K562 (cell line): ENCODE data around the gene HEPACAM2. TPM values are rescaled to one million over a fixed set of nuclear protein-coding genes. Genes with fewer than 3 reads are reported as not detected.

Experiments
- BCLAF1 ChIP-seq, 2 experiments: fragments of 450-650 bp in 1 of 2; IDR thresholded peaks; 2 replicates each; pipeline ENCODE4 v1.6.1; 2011 to 2017; ENCODE audit warnings: low read depth in 2 of 2, antibody characterized with exemption in 1 of 2, borderline replicate concordance in 1 of 2, low read length in 1 of 2, mild to moderate bottlenecking in 1 of 2, mixed read lengths in 1 of 2; ENCODE audit not compliant: control insufficient read depth in 1 of 2
- CTCF ChIP-seq, 3 experiments: IDR thresholded peaks in 2 of 3; conservative IDR thresholded peaks in 1 of 3; 2 replicates each; pipeline ENCODE4 v1.5.1; 2011 to 2012; ENCODE audit warnings: low read length in 3 of 3, mild to moderate bottlenecking in 3 of 3, control low read depth in 2 of 3, improper control_type of control experiment in 1 of 3, inconsistent platforms in 1 of 3, low read depth in 1 of 3, mixed read lengths in 1 of 3, moderate library complexity in 1 of 3; ENCODE audit not compliant: insufficient read depth in 2 of 3
- EGR1 ChIP-seq: fragments of 450-650 bp; conservative IDR thresholded peaks from 2 replicates; pipeline ENCODE4 v1.6.1; 2017; ENCODE audit warnings: mild to moderate bottlenecking
- GTF2F1 ChIP-seq: IDR thresholded peaks from 2 replicates; pipeline ENCODE4 v1.6.1; 2011; ENCODE audit warnings: low read depth, low read length, improper control_type of control experiment
- POLR2A ChIP-seq: fragments of 450-650 bp; conservative IDR thresholded peaks from 2 replicates; pipeline ENCODE4 v1.6.1; 2016
- RBM22 ChIP-seq: fragments of 200-400 bp; formaldehyde crosslinking; IDR thresholded peaks from 2 replicates; pipeline ENCODE4 v1.6.1; 2018; ENCODE audit warnings: low read length, low read depth; ENCODE audit not compliant: poor library complexity, severe bottlenecking
- SIX5 ChIP-seq, 2 experiments: IDR thresholded peaks; 2 replicates each; pipeline ENCODE4 v1.6.1; 2011; ENCODE audit warnings: low read length in 2 of 2, borderline replicate concordance in 1 of 2, low read depth in 1 of 2, mild to moderate bottlenecking in 1 of 2, moderate library complexity in 1 of 2; ENCODE audit not compliant: insufficient read depth in 1 of 2
- TRIM28 ChIP-seq: fragments of 450-650 bp; IDR thresholded peaks from 2 replicates; pipeline ENCODE4 v1.6.1; 2017
- ZBTB40 ChIP-seq, 2 experiments: fragments of 450-650 bp in 1 of 2; sonication (generic) in 1 of 2; formaldehyde crosslinking in 1 of 2; IDR thresholded peaks; 2 replicates each; pipeline versions ENCODE4 v1.7.1 to v1.9.0; 2016 to 2022; ENCODE audit warnings: inconsistent platforms in 1 of 2, mild to moderate bottlenecking in 1 of 2, missing genetic modification reagents in 1 of 2
- ZNF561 ChIP-seq: fragments of 450-650 bp; formaldehyde crosslinking; conservative IDR thresholded peaks from 2 replicates; pipeline ENCODE4 v1.4.0; 2020; ENCODE audit warnings: mild to moderate bottlenecking, moderate library complexity
- polyA plus RNA-seq, 8 experiments: library from polyadenylated mRNA; depleted of rRNA in 4 of 8; stranded (reverse) in 5 of 8; unstranded in 3 of 8; fragments of >200 nt; fragmentation: Nextera tagmentation in 2 of 8; fragmentation: Illumina TruSeq in 1 of 8; extraction: Ambion mirVana in 2 of 8; extraction: Trizol in 1 of 8; gene quantifications; 2 replicates each; pipeline versions ENCODE4 v1.2.1 to v1.2.3, GENCODE V29; 2011 to 2014; ENCODE audit warnings: inconsistent platforms in 1 of 8, missing spikeins in 1 of 8
- total RNA-seq, 7 experiments: library from RNA; depleted of rRNA in 6 of 7; stranded (reverse); fragments of >200 nt in 6 of 7; fragmentation: Illumina TruSeq in 2 of 7; extraction: Trizol in 2 of 7; gene quantifications; 2 replicates each; pipeline versions ENCODE4 v1.2.1 to v1.2.3, GENCODE V29; 2011 to 2021; ENCODE audit warnings: low replicate concordance in 1 of 7

The HEPACAM2 gene
- total and polyA plus RNA-seq, 9 of the 15 experiments (the other 6 are each of a cell fraction or from before 2014, with no cell fraction given) = 2.0 to 6.5 (median 3.9) TPM

- TF ChIP-seq BCLAF1 (IDR thresholded peaks at IDR 0.05; ENCODE audit: borderline replicate concordance in 1 of 2, control insufficient read depth in 1 of 2, low read depth in 2 of 2, low read length in 1 of 2) = no peak
- TF ChIP-seq TRIM28 = no peak
- TF ChIP-seq POLR2A = no peak
- TF ChIP-seq CTCF (IDR thresholded peaks at IDR 0.05 in 2 of 3, conservative IDR thresholded peaks at IDR 0.05 in 1 of 3; ENCODE audit: insufficient read depth in 2 of 3, low read depth in 1 of 3, low read length in 3 of 3) = no peak
- TF ChIP-seq ZNF561 (CRISPR knock-in tag) = no peak
- no peak for TF ChIP-seq GTF2F1
- no peak for TF ChIP-seq SIX5 (IDR thresholded peaks at IDR 0.05; ENCODE audit: borderline replicate concordance in 1 of 2, insufficient read depth in 1 of 2, low read depth in 1 of 2, low read length in 2 of 2)
- no peak for TF ChIP-seq RBM22
- TF ChIP-seq ZBTB40 (IDR thresholded peaks at IDR 0.05) = no peak
- no peak for TF ChIP-seq ZBTB40 (CRISPR knock-in tag; IDR thresholded peaks at IDR 0.05)
- TF ChIP-seq EGR1 = no peak
Observed at GRCh38 chr7:93218997-93219827, 7.1 kb downstream of the HEPACAM2 start (continued).
